HG03045 (cell line): ENCODE results near the gene CEP170B.
A peak's percentile ranks its signal among the peaks of the same experiment; 100 is the strongest.
"Not testable (repeated sequence)": the region's sequence is repeated elsewhere in the genome, so short reads cannot be mapped to it uniquely, and the experiment has no call there.

ENCODE experiments used
- ATAC-seq: cut with Tn5 transposase; IDR thresholded peaks from one replicate; pipeline ENCODE4 v1.9.1; 2021; ENCODE audit warnings: mild to moderate bottlenecking, moderate library complexity; ENCODE audit not compliant: unreplicated experiment

Gene CEP170B

DNA sequence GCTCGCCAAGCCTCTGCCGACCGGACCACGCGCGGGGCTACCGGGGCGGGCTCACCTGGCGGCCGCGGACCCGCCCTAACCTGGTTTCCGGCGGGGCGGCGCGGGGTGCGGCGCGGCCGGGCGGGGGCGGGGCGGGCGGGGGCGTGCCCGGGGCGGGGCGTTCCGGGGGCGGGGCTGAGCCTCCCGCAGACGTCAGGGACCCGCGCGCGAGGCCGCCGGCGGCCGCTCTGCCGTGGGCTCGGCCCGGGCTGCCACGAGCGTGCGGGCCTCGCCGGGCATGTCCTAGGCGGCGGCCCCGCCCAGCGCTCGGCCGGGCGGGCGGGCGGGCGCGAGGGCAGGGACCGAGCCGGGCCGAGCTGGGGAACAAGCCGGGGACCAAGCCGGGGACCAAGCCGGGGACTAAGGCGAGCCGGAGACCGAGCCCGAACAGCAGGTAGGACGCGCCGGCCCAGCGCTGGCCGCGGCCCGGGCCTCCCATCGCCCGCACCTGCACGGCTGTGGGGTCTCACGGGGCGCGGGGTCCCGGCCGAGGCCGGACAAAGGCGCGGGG, at the start of gene CEP170B:
Gene CEP170B (plus strand): TSS at position 188 of the 550 bp plus-strand sequence. CDS start 3,183 bp downstream, outside the sequence.
- ATAC-seq, result no peak

- ATAC-seq, result no peak
Measured at GRCh38 chr14:104816616-104816884, 48.5 kb upstream of the CEP170B start.

GRCh38 chr14:104817930-104818713, 46.9 kb upstream of the CEP170B start:
- no peak for ATAC-seq

- no peak for ATAC-seq
Measured at GRCh38 chr14:104818714-104819161, 46.3 kb upstream of the CEP170B start.

DNA sequence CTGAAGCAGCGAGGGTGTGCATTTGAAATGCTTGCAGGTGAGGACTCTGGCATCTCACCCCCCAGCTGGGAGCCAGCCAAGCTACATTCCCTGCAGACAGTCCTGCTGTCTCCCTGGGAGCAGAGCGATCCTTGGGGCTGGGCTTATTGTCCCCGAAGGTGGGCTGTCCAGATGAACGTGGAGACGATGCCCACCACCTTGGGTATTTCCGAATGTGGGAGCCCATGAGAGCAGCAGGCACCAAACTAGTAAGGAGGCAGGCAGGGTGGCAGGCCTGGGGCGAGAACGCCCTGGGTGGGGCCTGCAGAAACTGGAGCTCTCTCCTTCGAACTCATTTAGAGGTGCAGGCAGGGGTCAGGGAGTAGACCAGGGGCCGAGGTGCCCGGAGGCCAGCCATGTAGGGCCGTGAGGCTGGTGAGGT, 45.7 kb upstream of the CEP170B start:
- no peak for ATAC-seq

DNA sequence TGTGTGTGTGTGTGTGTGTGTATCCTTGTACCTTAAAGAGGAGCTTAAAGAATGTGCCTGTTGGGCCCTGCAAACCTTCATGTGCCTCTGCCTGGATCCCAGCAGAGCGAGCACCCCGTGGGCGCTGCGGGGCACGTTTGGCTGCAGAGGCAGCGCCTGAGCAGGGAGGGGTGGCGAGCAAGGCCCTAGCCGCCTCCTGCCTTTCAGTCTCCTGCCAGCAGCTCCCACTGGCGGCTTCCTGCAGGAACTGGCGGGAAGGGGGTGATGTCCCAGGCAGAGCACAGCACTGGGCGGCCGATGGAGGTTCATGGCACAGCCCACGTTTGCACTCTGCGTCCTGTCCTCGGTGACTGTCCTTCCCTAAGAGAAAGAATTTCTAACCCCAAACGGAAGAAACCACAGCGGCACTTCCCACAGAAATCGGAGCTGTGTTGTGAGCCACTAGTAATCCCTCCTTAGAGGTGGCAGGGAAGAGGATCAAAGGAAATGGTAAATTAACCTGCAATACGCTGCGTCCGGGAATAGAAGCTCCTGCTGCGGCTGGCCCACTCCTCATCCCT, 44.3 kb upstream of the CEP170B start:
- ATAC-seq, result no peak

GRCh38 chr14:104821229-104821945, 43.7 kb upstream of the CEP170B start:
- ATAC-seq, result no peak

DNA sequence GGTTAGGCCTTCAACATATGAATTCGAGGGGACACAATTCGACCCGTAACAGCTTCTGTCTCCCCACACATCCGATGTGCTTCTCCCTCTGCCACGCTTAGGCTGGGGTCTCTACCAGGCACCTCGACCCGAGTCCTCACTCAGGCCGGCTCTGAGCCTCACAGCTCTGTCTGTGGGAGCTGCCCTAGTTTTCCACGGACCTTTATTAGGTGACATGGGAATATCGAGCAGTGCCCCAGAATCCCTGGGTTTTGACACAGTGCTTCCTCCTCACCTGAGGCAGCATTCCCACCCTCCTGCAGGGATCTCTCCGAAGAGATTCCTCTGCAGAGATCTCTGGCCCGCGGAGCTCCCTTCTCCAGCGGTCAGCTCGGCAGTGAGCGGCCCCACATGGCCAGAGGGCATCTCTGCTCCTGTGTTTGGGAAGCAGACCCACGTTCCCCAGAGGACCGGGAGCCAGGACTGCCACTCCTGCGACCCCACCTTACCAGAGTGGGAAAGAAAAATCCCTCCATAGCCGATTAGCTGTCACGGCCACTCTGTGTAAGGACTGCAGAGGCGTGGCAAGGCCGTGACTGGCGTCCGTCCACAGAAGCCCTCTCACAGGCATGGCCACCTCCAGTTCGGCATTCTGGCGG, 43.0 kb upstream of the CEP170B start:
- ATAC-seq, result no peak

- no peak for ATAC-seq
Measured at GRCh38 chr14:104822821-104823615, 42.0 kb upstream of the CEP170B start.

- ATAC-seq, result no peak
Measured at GRCh38 chr14:104824353-104824997, 40.6 kb upstream of the CEP170B start.

GRCh38 chr14:104826189-104826860, 38.7 kb upstream of the CEP170B start:
- peak; percentile 68 for ATAC-seq

DNA sequence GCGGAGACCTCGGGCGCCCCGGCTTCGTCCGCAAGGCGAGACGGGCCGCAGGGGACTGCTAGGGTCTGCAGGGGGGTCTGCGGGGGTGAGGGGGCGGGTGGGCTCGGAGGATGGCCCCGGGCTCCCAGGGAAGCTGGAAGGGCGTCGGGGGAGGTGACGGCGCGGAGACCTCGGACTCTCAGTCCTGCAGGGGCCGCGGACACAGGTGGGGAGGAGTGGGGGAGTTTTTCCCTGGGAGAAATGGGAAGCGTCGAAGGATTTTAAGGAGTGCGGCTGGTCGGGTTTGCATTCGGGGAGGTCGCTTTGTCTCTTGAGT, 38.2 kb upstream of the CEP170B start:
- ATAC-seq, result no peak

DNA sequence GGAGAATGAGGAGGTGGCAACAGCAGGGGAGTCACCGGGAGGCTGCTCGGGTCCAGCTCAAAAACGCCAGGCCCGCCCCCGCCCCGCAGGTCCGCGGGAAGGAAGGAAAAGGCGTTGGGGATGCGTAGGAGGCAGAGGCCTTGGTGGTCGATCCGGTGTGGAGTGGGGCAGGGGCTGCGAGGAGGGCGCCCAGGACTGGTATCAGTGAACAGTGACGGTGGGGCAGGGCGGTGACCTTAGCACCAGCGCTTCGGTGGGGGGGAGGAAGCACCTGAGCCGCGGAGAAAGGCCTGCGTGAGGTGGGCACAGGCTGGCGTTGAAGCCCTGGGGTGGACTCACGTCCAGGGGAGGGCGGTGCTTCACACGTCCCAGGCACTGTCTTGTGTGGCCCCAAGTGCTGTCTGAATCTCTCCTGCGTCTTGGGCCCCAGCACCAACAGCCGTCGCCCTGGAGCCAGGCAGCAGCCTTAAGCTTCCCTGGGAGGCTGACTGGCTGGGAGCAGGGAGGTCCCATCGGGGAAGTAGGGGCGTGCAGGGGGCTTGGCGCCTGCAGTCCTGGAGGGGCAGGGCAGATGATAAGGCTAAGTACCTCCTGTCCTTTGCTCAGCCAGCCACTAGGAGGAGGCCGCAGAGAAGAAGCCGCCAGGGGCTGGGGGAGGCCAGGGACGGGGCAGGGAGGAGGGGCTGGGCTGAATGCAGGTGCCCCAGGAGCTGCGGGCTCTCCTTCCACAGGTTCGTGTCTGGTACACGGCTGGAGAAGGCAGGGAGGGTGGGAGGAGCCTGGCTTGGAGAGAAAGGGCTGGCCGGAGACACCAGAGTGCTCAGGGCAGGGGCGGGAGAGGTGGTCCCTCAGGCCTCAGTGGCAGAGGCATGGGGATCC, 37.7 kb upstream of the CEP170B start:
- ATAC-seq, result no peak

DNA sequence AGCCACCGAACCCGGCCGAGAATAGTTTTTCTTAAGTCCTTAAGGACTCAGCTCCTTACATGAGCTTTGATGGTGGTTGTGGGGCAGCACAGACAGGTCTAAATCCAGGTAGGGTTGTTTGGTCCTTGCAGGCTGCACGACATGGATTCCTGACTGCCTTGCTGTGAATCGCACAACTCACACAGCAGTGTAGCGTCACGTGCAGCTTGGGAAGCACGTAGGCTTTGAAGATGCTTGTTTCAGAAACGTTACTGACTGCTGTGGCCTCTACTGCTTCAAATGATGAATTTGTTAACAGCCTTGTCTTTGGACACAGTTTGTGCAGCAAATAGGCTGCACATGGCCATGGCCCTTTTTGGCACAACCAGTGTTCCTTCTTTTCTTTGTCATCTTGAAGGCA, 34.3 kb upstream of the CEP170B start:
- no peak for ATAC-seq

GRCh38 chr14:104836171-104836935, 28.7 kb upstream of the CEP170B start:
- not testable (repeated sequence) for ATAC-seq

- no peak for ATAC-seq
Measured at GRCh38 chr14:104841730-104842129, 23.3 kb upstream of the CEP170B start.

DNA sequence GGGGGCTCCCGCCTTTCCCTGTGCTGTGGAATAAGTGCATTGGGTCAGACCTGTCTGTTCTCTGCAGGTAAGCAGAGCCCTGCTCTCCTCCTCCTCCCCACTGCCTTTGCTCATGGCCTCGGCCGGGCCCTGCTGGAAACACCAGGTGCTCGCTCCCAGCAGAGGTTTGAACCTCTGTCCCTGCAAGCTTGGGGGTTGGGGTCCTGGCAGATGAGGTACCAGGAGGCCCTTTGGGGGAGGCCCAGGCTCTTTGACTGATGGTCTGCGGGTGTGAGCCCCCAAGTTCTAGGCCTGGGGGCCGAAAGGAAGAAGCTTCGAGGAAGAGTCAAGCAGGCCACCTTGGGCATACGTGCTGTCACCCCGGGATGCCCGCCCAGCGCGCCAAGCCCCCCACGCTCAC, 22.1 kb upstream of the CEP170B start:
- no peak for ATAC-seq
